Fibroblast of lung (primary cell): Measurements from ENCODE around the gene LOXL3. TPM values are rescaled to one million over a fixed set of nuclear protein-coding genes. Genes with fewer than 3 reads are reported as not detected.
A peak's percentile ranks its signal among the peaks of the same experiment; 100 is the strongest.

Experiments used
- DNase-seq, 2 donors: peaks; one replicate each; pipeline versions ENCODE4 v3.0.0 to v3.0.0-alpha.2; 2010; ENCODE audit warnings: low read depth in 2 of 2
- H2AFZ ChIP-seq: 2 replicates; pipeline ENCODE4 v1.5.1; 2012; ENCODE audit warnings: low read length, control low read depth, inconsistent platforms
- H3K27ac ChIP-seq: 2 replicates; pipeline ENCODE4 v1.5.1; 2011; ENCODE audit warnings: low read length, control low read depth; ENCODE audit not compliant: insufficient read depth
- H3K27me3 ChIP-seq: 2 replicates; pipeline ENCODE4 v1.5.1; 2011; ENCODE audit warnings: mild to moderate bottlenecking, low read length; ENCODE audit not compliant: control insufficient read depth, insufficient read depth
- H3K36me3 ChIP-seq: 2 replicates; pipeline ENCODE4 v1.5.1; 2011; ENCODE audit warnings: low read length; ENCODE audit not compliant: control insufficient read depth, insufficient read depth
- H3K4me1 ChIP-seq: 2 replicates; pipeline ENCODE4 v1.5.1; 2011; ENCODE audit warnings: low read length; ENCODE audit not compliant: control insufficient read depth, insufficient read depth; ENCODE audit errors: extremely low read depth
- H3K4me2 ChIP-seq: 2 replicates; pipeline ENCODE4 v1.5.1; 2011; ENCODE audit warnings: low read length, control low read depth; ENCODE audit not compliant: insufficient read depth; ENCODE audit errors: extremely low read depth
- H3K4me3 ChIP-seq, 4 experiments: fragments of 200-600 bp in 1 of 4; sonication (generic) in 1 of 4; replicated peaks in 1 of 4; 2 replicates each; pipeline ENCODE4 v1.5.1; 2011 to 2016; ENCODE audit warnings: low read length in 4 of 4, low read depth in 3 of 4, mild to moderate bottlenecking in 3 of 4, control low read depth in 2 of 4, inconsistent platforms in 1 of 4, mixed read lengths in 1 of 4; ENCODE audit not compliant: insufficient read depth in 1 of 4; ENCODE audit errors: control extremely low read depth in 1 of 4
- H3K79me2 ChIP-seq: 2 replicates; pipeline ENCODE4 v1.5.1; 2012; ENCODE audit warnings: mild to moderate bottlenecking, low read length, inconsistent platforms; ENCODE audit not compliant: control insufficient read depth, insufficient read depth
- H3K9ac ChIP-seq: 2 replicates; pipeline ENCODE4 v1.5.1; 2011; ENCODE audit warnings: mild to moderate bottlenecking, low read length, control low read depth; ENCODE audit not compliant: insufficient read depth
- H3K9me3 ChIP-seq: 2 replicates; pipeline ENCODE4 v1.5.1; 2012; ENCODE audit warnings: low read depth, low read length; ENCODE audit not compliant: control insufficient read depth, insufficient read depth
- H4K20me1 ChIP-seq: 2 replicates; pipeline ENCODE4 v1.5.1; 2011; ENCODE audit warnings: low read length; ENCODE audit not compliant: control insufficient read depth, insufficient read depth; ENCODE audit errors: extremely low read depth
- EZH2 ChIP-seq: IDR thresholded peaks from 2 replicates; pipeline ENCODE4 v1.5.1; 2012; ENCODE audit warnings: low read length, control low read depth, mild to moderate bottlenecking; ENCODE audit errors: missing control alignments
- polyA plus RNA-seq, 2 donors: library from polyadenylated mRNA; depleted of rRNA in 1 of 2; stranded (reverse) in 1 of 2; unstranded in 1 of 2; fragments of >200 nt; gene quantifications; 2 replicates each; pipeline ENCODE4 v1.2.1, GENCODE V29; 2011 to 2012; ENCODE audit warnings: missing spikeins in 1 of 2
- total RNA-seq: library from RNA; depleted of rRNA; stranded (reverse); fragments of >200 nt; gene quantifications from 2 replicates; pipeline ENCODE4 v1.2.1, GENCODE V29; 2014
- TF ChIP-seq, protein P1 (sequence below), 2 donors: IDR thresholded peaks in 1 of 2; conservative IDR thresholded peaks in 1 of 2; 1 replicate in 1 of 2; 2 replicates in 1 of 2; pipeline ENCODE4 v1.5.1; 2011 to 2012; ENCODE audit warnings: low read length in 2 of 2, control low read depth in 1 of 2, inconsistent platforms in 1 of 2, low read depth in 1 of 2, mild to moderate bottlenecking in 1 of 2

Gene LOXL3
- total and polyA plus RNA-seq, 2 donors (not counting 1 experiment from before 2014, with no cell fraction given): 20.6 to 26.4 TPM

DNA sequence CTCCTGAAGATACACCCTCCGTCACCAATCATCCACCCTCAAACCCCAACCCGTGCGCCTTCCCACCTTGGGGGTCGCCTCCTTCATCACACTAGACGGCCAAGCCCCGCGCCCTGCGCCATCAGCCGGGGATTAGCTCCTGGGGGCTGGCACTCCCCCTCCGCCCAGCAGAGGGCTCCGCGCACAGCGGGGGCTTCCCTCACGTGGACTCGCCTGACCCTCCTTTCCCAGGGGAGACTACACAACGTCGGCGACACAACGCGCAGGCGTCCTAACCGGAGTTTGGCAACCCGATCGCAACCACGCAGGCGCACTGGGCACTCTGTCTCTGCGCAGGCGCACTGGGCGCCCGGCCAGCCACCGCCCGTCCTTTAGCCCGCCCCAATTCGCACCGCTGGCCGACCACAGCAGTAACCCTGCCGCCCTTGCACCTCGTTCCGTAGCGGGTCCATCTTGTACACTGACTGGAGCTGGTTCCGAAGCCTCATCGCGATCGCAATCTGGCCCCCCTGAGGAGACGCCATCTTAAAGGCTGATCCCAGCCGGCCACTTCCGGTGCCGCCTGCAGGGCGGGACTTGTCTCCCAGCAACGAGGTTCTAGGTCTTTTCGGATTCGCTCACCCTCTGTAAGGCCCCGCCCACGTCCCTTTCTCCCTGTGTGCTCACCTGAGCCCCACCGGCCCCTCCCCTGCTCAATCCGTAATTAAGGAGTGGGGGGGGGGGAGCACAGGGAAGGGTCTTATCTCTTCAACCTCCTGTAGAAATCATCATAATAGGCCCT, 46.4 kb downstream of the LOXL3 start, which contains the start of gene PCGF1:
PCGF1 (minus strand) TSS at position 551 of the 781 bp plus-strand sequence; CDS start at position 524, 27 bp downstream.
- H3K9me3 ChIP-seq: no peaks in the 10 kb centered on the region
- peaks cover 10% of the 10 kb centered on the region for H3K4me1 ChIP-seq
- peak; percentile 96 to 98 for DNase-seq
- peak within 1 kb of the TSS; percentile 99 for H3K4me2 ChIP-seq
- no peaks in the 10 kb centered on the region for H4K20me1 ChIP-seq
- H3K27ac ChIP-seq: peak within 1 kb of the TSS; percentile 99
- H2AFZ ChIP-seq: peak within 1 kb of the TSS; percentile 95
- H3K4me3 ChIP-seq: peak within 1 kb of the TSS; percentile 64 to 88 (median 80)
- H3K36me3 ChIP-seq: peaks cover 4% of the 10 kb centered on the region
- H3K27me3 ChIP-seq: peaks cover 16% of the 10 kb centered on the region
- H3K9ac ChIP-seq: peak within 1 kb of the TSS; percentile 98
- H3K79me2 ChIP-seq: peaks cover 15% of the 10 kb centered on the region
- TF ChIP-seq, protein P1, sequence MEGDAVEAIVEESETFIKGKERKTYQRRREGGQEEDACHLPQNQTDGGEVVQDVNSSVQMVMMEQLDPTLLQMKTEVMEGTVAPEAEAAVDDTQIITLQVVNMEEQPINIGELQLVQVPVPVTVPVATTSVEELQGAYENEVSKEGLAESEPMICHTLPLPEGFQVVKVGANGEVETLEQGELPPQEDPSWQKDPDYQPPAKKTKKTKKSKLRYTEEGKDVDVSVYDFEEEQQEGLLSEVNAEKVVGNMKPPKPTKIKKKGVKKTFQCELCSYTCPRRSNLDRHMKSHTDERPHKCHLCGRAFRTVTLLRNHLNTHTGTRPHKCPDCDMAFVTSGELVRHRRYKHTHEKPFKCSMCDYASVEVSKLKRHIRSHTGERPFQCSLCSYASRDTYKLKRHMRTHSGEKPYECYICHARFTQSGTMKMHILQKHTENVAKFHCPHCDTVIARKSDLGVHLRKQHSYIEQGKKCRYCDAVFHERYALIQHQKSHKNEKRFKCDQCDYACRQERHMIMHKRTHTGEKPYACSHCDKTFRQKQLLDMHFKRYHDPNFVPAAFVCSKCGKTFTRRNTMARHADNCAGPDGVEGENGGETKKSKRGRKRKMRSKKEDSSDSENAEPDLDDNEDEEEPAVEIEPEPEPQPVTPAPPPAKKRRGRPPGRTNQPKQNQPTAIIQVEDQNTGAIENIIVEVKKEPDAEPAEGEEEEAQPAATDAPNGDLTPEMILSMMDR (conservative IDR thresholded peaks at IDR 0.05 in 1 of 2, IDR thresholded peaks at IDR 0.05 in 1 of 2; ENCODE audit: low read depth in 1 of 2, low read length in 2 of 2): peak; percentile 19 to 43
- no peak for TF ChIP-seq EZH2

DNA sequence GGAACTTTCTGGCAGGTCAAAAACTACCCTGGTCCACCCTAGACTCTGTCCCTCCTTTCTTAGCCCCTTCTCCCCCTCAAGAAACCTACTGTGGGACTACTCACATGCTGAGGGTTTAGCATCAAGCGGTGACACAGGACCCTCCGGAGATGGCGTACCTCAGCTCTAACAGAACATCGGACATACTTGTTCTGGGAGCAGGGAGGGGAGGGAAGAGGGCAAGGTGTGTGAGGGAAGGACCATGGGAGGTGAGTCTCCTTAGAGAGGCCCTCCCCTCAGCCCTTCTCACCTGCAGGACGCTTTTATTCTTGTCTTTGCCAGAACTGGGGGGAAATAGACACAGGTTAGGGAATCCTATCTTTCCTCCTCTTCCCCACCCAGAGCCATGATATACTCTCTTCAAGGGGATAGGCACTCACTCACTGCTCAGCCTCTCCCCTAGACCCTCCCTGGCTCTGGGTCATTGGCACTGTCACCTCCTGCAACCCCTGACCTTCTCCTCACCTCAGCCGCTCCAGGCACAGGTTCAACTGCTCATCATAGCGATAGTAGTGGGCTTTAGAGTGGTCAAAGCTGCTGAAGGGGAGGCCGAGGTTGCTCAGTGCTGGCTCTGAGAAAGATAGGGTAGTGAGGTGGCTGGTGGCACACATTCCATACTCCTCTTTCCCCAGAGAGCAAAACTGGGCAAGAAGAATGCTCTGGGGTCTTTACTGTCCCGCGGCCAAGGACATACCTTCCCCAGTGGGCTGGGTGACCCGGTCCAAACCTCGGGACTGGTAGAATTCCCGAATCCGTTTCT, 48.1 kb downstream of the LOXL3 start:
- peaks cover 15% of the 10 kb centered on the region for H3K79me2 ChIP-seq
- TF ChIP-seq, protein P1 (conservative IDR thresholded peaks at IDR 0.05 in 1 of 2, IDR thresholded peaks at IDR 0.05 in 1 of 2; ENCODE audit: low read depth in 1 of 2, low read length in 2 of 2): no peak
- no peak for TF ChIP-seq EZH2
- no peak overlapping the region for H2AFZ ChIP-seq
- H3K4me3 ChIP-seq: peak overlapping the region in 2 of 4 experiments; percentile 19 to 47
- no peak for DNase-seq
- H3K4me1 ChIP-seq: peaks cover 10% of the 10 kb centered on the region
- no peak overlapping the region for H3K9ac ChIP-seq
- H3K9me3 ChIP-seq: no peaks in the 10 kb centered on the region
- H3K27ac ChIP-seq: no peak overlapping the region
- H4K20me1 ChIP-seq: no peaks in the 10 kb centered on the region
- H3K4me2 ChIP-seq: peak overlapping the region; percentile 44
- H3K27me3 ChIP-seq: peaks cover 3% of the 10 kb centered on the region
- peaks cover 4% of the 10 kb centered on the region for H3K36me3 ChIP-seq

DNA sequence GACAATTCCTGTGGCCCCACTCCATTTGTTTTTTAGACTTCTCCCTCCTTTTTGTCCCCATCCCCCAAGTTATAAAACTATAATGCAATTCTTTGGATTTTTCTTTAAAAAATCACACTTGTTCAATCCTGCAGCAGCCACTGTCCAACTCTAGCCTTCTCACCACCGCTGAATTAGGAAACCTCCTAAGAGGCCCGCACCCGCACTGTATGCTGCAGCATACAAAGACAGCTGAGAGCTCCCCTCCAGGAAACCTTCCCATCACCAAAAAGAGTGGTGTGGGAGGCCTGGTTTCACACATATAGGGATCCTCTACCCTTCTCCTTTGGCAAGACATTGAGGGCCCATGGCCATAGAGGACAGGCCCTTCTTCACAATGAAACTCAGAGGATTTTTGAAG, 49.2 kb downstream of the LOXL3 start:
- H4K20me1 ChIP-seq: no peaks in the 10 kb centered on the region
- TF ChIP-seq, protein P1 (conservative IDR thresholded peaks at IDR 0.05 in 1 of 2, IDR thresholded peaks at IDR 0.05 in 1 of 2; ENCODE audit: low read depth in 1 of 2, low read length in 2 of 2): no peak
- TF ChIP-seq EZH2: no peak
- no peak for DNase-seq
- no peak overlapping the region for H2AFZ ChIP-seq
- H3K27me3 ChIP-seq: no peaks in the 10 kb centered on the region
- no peaks in the 10 kb centered on the region for H3K9me3 ChIP-seq
- H3K27ac ChIP-seq: no peak overlapping the region
- H3K4me1 ChIP-seq: peaks cover 10% of the 10 kb centered on the region
- H3K4me3 ChIP-seq: peak overlapping the region in 1 of 4 experiments; percentile 45
- peaks cover 15% of the 10 kb centered on the region for H3K79me2 ChIP-seq
- H3K9ac ChIP-seq: no peak overlapping the region
- H3K4me2 ChIP-seq: no peak overlapping the region
- peaks cover 4% of the 10 kb centered on the region for H3K36me3 ChIP-seq
